ENCODE data around the gene LENG1. TPM values are rescaled to one million over a fixed set of nuclear protein-coding genes. Genes with fewer than 3 reads are reported as not detected.

Gene LENG1
- total RNA-seq, 1 donor: 4.7 TPM

- no peak for TF ChIP-seq CTCF (IDR thresholded peaks at IDR 0.05; ENCODE audit: extremely low read depth, low read depth, low read length)
- no peaks in the 10 kb centered on the region for H3K27me3 ChIP-seq (ENCODE audit: insufficient read depth, low read length)
These were observed 53.7 kb downstream of the LENG1 start for GRCh38 chr19:54105796-54106195.

More at GRCh38 chr19:54105796-54106195, 53.7 kb downstream of the LENG1 start:
- peak; percentile 44 for DNase-seq (ENCODE audit: insufficient read length, low spot score, missing footprints)
- Histone ChIP-seq H3K4me2 (ENCODE audit: insufficient read depth, low read length) (no peak overlapping the region), H3K9me3 (ENCODE audit: low read depth, low read length) (no peaks in the 10 kb centered on the region), H3K4me3 (ENCODE audit: insufficient read depth, low read length) (no peak overlapping the region), H3K36me3 (ENCODE audit: insufficient read depth, low read length) (peaks cover 41% of the 10 kb centered on the region), H3K4me1 (ENCODE audit: insufficient read depth, low read length) (peaks cover 9% of the 10 kb centered on the region), H4K20me1 (ENCODE audit: insufficient read depth, low read length) (peaks cover 2% of the 10 kb centered on the region), H3K27ac (ENCODE audit: low read depth, low read length) (no peak overlapping the region), H3K79me2 (ENCODE audit: insufficient read depth, low read length) (peaks cover 32% of the 10 kb centered on the region), H2AFZ (ENCODE audit: low read length) (no peak overlapping the region)

Other genes starting within 250 kb of the LENG1 start
- not detected in 2 replicates for gene CACNG8, start 196.8 kb downstream of the LENG1 start, total RNA-seq
- 0.36 TPM in 1 of 2 replicates, not detected in the other for gene CACNG6, start 168.1 kb downstream of the LENG1 start, total RNA-seq
- gene VSTM1, start 95.8 kb downstream of the LENG1 start, total RNA-seq: not detected in 2 replicates
- not detected in 2 replicates for gene TARM1, start 78.4 kb downstream of the LENG1 start, total RNA-seq
- gene OSCAR, start 58.9 kb downstream of the LENG1 start, total RNA-seq: 0.36 and 0.59 TPM in 2 replicates
- 6.8 and 8.3 TPM in 2 replicates for gene NDUFA3, start 56.9 kb downstream of the LENG1 start, total RNA-seq
- gene TFPT, start 44.1 kb downstream of the LENG1 start, total RNA-seq: 17.4 TPM in 2 replicates
- gene PRPF31, start 44.0 kb downstream of the LENG1 start, total RNA-seq: 42.1 and 46.7 TPM in 2 replicates
- 6.2 TPM in 2 replicates for gene CNOT3, start 22.0 kb downstream of the LENG1 start, total RNA-seq
- gene TMC4, start 13.4 kb upstream of the LENG1 start, total RNA-seq: 0.29 and 0.72 TPM in 2 replicates
- gene MBOAT7, start 29.9 kb upstream of the LENG1 start, total RNA-seq: 26.1 and 30.1 TPM in 2 replicates
- 73.1 and 76.3 TPM in 2 replicates for gene TSEN34, start 31.6 kb upstream of the LENG1 start, total RNA-seq
- 1,229 and 1,336 TPM in 2 replicates for gene RPS9, start 41.1 kb upstream of the LENG1 start, total RNA-seq
- not detected in 2 replicates for gene LILRB3, start 63.3 kb upstream of the LENG1 start, total RNA-seq
- not detected in 2 replicates for gene LILRA6, start 83.1 kb upstream of the LENG1 start, total RNA-seq
- gene LILRB5, start 97.6 kb upstream of the LENG1 start, total RNA-seq: not detected in 2 replicates
- not detected in 2 replicates for gene LILRB2, start 121.4 kb upstream of the LENG1 start, total RNA-seq
- 0.36 TPM in 1 of 2 replicates, not detected in the other for gene LILRA5, start 153.4 kb upstream of the LENG1 start, total RNA-seq
- gene LILRA4, start 179.4 kb upstream of the LENG1 start, total RNA-seq: not detected in 2 replicates
- 0.29 and 0.36 TPM in 2 replicates for gene LAIR1, start 205.2 kb upstream of the LENG1 start, total RNA-seq